Measurements from ENCODE around the gene VILL. TPM values are rescaled to one million over a fixed set of nuclear protein-coding genes. Genes with fewer than 3 reads are reported as not detected.

Gene VILL
- total RNA-seq, result 5.8 and 6.7 TPM in 2 replicates

GRCh38 chr3:37990527-37990926 is at the start of gene VILL:
Gene VILL (plus strand): TSS chr3:37990786. CDS start chr3:37993673, 2,887 bp downstream.

GRCh38 chr3:38029400-38030125 is 39.0 kb downstream of the VILL start, which contains the start of gene PLCD1:
Gene PLCD1 (minus strand): TSS chr3:38029642. CDS start chr3:38029539, 103 bp downstream.

GRCh38 chr3:38039101-38039898 is 48.7 kb downstream of the VILL start, which contains the start of gene DLEC1:
Gene DLEC1 (plus strand): TSS chr3:38039208. CDS start chr3:38039226, 18 bp downstream.

Other genes with a start within 250 kb of the VILL start
- gene CTDSPL, start 128.9 kb upstream of the VILL start, total RNA-seq, result 21.9 and 22.4 TPM in 2 replicates
- gene PLCD1, start 38.9 kb downstream of the VILL start, total RNA-seq, result 54.6 and 64.2 TPM in 2 replicates
- gene DLEC1, start 48.4 kb downstream of the VILL start, total RNA-seq, result 0.12 and 0.26 TPM in 2 replicates
- 47.3 and 49.7 TPM in 2 replicates for gene ACAA1, start 146.3 kb downstream of the VILL start, total RNA-seq
- gene MYD88, start 147.9 kb downstream of the VILL start, total RNA-seq, result 6.2 and 9.1 TPM in 2 replicates
- 32.8 and 37.1 TPM in 2 replicates for gene OXSR1, start 174.8 kb downstream of the VILL start, total RNA-seq

Data from aortic smooth muscle cell (primary cell).